HL-60 (cell line): ENCODE results near the gene DBF4B.

ENCODE experiments used
- DNase-seq, 2 experiments: peaks; one replicate each; pipeline ENCODE4 v3.0.0-alpha.2; 2010 to 2020; ENCODE audit warnings: low read depth in 1 of 2, low spot score in 1 of 2
- H3K27ac ChIP-seq: fragments of 250-450 bp; sonication (Bioruptor Pico); replicated peaks from 2 replicates; pipeline ENCODE4 v1.5.1; 2020; ENCODE audit warnings: mild to moderate bottlenecking, moderate library complexity
- H3K27me3 ChIP-seq: fragments of 250-450 bp; sonication (Bioruptor Pico); 2 replicates; pipeline ENCODE4 v1.5.1; 2021; ENCODE audit warnings: mild to moderate bottlenecking, moderate library complexity; ENCODE audit not compliant: insufficient read depth, poor library complexity, severe bottlenecking
- H3K4me3 ChIP-seq: replicated peaks from 2 replicates; pipeline ENCODE4 v1.5.1; 2011; ENCODE audit warnings: mild to moderate bottlenecking, control low read depth, low read length; ENCODE audit not compliant: insufficient read depth
- GABPA ChIP-seq: IDR thresholded peaks from 2 replicates; pipeline ENCODE4 v1.6.1; 2012; ENCODE audit warnings: low read depth
- POLR2AphosphoS5 ChIP-seq: IDR thresholded peaks from 2 replicates; pipeline ENCODE4 v1.6.1; 2012; ENCODE audit warnings: low read depth
- SPI1 ChIP-seq: IDR thresholded peaks from 2 replicates; pipeline ENCODE4 v1.6.1; 2012; ENCODE audit warnings: low read depth, mild to moderate bottlenecking, borderline replicate concordance
- TF ChIP-seq, protein P1 (sequence below): IDR thresholded peaks from one replicate; pipeline ENCODE4 v1.5.1; 2011; ENCODE audit warnings: low read length, control low read depth, inconsistent platforms; ENCODE audit not compliant: insufficient read depth
- TF ChIP-seq, protein P2 (sequence below): IDR thresholded peaks from 2 replicates; pipeline ENCODE4 v1.6.1; 2012; ENCODE audit warnings: low read depth; ENCODE audit not compliant: insufficient replicate concordance

The DBF4B gene

DNA sequence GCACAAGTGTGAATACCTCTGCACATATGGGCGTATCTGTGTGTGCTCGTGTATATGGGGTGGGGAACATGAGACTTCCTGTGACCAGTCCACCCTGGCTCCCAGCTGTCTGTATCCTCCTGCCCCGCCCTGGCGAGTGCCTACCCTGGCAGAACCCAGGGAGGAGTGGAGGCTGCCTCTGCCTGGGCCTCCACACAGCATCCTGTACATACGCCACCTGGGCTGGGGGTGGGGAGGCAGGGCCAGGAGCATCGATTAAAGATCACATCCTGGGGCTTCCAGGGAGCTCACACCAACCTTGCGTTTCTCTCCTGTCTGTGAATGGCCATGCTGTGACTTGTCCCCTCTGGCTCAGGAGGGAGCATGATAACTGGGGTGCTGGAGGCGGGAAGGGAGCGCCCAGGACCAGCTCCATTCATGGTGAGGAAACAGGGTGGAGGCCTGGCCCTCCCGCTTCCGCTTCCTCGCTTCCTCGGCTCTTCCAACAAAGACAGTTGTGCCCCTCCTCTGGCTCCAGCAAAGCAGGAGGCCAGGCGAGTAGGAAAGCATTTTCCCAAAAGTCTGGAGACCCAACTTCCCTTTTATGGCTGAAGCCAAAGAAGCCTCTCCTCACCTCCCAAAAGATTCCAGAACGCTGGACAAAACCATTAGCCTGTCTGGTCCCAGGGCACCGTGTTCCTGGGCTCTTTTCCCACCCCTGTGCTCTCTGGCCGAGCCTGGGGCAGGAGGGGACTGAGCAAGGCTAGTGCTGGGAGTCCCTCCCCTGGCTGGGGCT lies 73.3 kb downstream of the DBF4B start:
- H3K27me3 ChIP-seq: no peaks in the 10 kb centered on the region
- no peak overlapping the region for H3K27ac ChIP-seq
- no peak overlapping the region for H3K4me3 ChIP-seq
- TF ChIP-seq POLR2AphosphoS5 (no peak), GABPA (no peak), SPI1 (no peak)
- TF ChIP-seq, protein P1, sequence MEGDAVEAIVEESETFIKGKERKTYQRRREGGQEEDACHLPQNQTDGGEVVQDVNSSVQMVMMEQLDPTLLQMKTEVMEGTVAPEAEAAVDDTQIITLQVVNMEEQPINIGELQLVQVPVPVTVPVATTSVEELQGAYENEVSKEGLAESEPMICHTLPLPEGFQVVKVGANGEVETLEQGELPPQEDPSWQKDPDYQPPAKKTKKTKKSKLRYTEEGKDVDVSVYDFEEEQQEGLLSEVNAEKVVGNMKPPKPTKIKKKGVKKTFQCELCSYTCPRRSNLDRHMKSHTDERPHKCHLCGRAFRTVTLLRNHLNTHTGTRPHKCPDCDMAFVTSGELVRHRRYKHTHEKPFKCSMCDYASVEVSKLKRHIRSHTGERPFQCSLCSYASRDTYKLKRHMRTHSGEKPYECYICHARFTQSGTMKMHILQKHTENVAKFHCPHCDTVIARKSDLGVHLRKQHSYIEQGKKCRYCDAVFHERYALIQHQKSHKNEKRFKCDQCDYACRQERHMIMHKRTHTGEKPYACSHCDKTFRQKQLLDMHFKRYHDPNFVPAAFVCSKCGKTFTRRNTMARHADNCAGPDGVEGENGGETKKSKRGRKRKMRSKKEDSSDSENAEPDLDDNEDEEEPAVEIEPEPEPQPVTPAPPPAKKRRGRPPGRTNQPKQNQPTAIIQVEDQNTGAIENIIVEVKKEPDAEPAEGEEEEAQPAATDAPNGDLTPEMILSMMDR: no peak
- TF ChIP-seq, protein P2, sequence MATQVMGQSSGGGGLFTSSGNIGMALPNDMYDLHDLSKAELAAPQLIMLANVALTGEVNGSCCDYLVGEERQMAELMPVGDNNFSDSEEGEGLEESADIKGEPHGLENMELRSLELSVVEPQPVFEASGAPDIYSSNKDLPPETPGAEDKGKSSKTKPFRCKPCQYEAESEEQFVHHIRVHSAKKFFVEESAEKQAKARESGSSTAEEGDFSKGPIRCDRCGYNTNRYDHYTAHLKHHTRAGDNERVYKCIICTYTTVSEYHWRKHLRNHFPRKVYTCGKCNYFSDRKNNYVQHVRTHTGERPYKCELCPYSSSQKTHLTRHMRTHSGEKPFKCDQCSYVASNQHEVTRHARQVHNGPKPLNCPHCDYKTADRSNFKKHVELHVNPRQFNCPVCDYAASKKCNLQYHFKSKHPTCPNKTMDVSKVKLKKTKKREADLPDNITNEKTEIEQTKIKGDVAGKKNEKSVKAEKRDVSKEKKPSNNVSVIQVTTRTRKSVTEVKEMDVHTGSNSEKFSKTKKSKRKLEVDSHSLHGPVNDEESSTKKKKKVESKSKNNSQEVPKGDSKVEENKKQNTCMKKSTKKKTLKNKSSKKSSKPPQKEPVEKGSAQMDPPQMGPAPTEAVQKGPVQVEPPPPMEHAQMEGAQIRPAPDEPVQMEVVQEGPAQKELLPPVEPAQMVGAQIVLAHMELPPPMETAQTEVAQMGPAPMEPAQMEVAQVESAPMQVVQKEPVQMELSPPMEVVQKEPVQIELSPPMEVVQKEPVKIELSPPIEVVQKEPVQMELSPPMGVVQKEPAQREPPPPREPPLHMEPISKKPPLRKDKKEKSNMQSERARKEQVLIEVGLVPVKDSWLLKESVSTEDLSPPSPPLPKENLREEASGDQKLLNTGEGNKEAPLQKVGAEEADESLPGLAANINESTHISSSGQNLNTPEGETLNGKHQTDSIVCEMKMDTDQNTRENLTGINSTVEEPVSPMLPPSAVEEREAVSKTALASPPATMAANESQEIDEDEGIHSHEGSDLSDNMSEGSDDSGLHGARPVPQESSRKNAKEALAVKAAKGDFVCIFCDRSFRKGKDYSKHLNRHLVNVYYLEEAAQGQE: no peak
- no peak for DNase-seq

GRCh38 chr17:44782326-44782850 lies 73.9 kb downstream of the DBF4B start:
- no peak overlapping the region for H3K4me3 ChIP-seq
- DNase-seq: no peak
- no peak overlapping the region for H3K27ac ChIP-seq
- no peak for TF ChIP-seq GABPA
- TF ChIP-seq SPI1: no peak
- TF ChIP-seq, protein P2: no peak
- TF ChIP-seq POLR2AphosphoS5: no peak
- TF ChIP-seq, protein P1: no peak
- no peaks in the 10 kb centered on the region for H3K27me3 ChIP-seq

- no peak overlapping the region for H3K4me3 ChIP-seq
- no peak for DNase-seq
- TF ChIP-seq, protein P1: no peak
- TF ChIP-seq SPI1 (no peak), POLR2AphosphoS5 (no peak), GABPA (no peak)
- TF ChIP-seq, protein P2: no peak
- no peak overlapping the region for H3K27ac ChIP-seq
- no peaks in the 10 kb centered on the region for H3K27me3 ChIP-seq
Measured at GRCh38 chr17:44785921-44786320, 77.5 kb downstream of the DBF4B start.
